ENCODE results near the gene CCNDBP1.
A peak's percentile ranks its signal among the peaks of the same experiment; 100 is the strongest.
"Not testable (repeated sequence)": the region's sequence is repeated elsewhere in the genome, so short reads cannot be mapped to it uniquely, and the experiment has no call there.

CCNDBP1 gene, protein sequence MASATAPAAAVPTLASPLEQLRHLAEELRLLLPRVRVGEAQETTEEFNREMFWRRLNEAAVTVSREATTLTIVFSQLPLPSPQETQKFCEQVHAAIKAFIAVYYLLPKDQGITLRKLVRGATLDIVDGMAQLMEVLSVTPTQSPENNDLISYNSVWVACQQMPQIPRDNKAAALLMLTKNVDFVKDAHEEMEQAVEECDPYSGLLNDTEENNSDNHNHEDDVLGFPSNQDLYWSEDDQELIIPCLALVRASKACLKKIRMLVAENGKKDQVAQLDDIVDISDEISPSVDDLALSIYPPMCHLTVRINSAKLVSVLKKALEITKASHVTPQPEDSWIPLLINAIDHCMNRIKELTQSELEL

DNA sequence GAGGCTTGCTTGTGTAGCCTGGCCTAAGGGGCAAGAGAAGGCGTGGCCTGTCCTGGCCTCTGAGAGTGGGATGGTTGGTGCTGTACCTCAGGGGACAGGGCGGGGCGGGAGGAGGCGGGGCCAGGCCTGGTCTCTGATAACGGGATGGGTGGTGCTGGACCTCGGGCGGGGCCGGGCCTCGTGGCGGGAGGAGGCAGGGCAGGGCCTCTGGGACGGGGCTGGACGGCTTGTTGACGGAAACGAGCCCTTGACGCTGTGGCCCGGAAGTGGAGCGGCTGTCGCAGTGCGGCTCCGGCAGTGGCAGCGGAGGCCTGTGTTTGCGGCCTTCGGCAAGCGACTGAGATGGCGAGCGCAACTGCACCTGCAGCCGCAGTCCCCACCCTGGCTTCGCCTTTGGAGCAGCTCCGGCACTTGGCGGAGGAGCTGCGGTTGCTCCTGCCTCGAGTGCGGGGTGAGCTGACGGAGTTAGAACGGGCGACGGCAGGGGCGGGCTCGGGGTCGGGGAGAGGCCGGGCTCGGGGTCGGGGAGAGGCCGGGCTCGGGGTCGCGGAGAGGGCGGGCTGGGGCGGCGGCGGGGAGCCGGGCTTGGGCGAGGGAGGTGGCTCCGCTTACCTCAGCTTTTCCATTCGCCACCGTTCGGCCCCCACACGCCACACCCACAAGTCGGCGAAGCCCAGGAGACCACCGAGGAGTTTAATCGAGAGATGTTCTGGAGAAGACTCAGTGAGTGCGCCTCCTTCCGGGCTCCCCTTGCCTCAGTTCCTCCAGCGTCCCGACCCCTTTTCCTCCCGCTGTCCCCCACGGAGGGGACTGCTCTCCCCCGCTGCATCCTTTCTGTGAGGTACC is at the start of gene CCNDBP1:
Gene CCNDBP1 (plus strand): TSS at position 247 of the 846 bp plus-strand sequence. CDS start 96 bp downstream, at position 343.
- DNase-seq: peak; percentile 74

DNA sequence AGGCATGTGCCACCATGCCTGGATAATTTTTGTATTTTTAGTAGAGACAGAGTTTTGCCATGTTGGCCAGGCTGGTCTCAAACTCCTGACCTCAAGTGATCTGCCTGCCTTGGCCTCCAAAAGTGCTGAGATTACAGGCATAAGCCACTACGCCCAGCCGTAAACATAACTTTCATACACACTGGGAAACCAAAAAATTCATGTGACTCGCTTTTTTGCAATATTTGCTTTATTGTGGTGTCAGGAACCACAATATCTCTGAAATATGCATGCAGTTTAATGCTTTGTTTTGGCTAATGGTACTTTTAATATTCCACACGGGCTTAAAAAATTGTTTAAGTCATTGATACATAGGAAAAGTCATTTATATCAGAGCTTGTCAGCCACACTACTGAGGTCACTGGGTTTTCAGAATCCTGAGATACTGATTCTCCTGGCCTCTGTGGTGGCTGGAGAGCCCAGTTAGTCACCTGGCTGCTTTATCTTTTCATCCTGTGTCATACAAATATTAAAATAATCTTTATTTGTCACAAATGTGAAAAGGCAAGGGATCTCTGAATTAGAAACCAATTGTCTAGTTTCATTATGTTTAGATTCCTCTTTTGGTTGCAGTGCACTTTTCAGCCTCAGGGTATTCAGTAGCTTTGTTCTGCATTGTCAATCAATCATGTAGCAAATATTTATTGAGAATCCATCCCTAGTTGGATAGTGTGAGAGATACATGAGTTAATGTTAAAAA is 41.8 kb upstream of the CCNDBP1 start:
- DNase-seq: no peak

DNA sequence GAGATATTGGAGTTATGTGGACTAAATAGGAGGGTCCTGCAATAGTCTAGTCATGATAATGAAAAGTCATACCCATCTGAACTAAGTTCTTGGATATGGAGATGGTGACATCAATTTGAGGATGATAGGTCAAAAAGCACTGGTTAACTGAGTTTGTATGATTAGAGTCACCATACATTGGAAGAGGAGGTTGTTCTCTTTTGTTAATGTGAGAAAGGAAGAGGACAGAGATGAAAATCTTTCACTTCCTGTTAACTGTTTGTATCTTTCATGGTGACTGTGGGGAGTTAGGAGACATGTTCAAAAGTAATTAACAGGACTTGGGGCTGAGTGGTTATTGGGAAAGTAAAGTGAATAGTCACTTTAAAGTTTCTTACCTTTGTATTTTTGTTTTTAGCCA is 40.7 kb upstream of the CCNDBP1 start:
- no peak for DNase-seq

DNA sequence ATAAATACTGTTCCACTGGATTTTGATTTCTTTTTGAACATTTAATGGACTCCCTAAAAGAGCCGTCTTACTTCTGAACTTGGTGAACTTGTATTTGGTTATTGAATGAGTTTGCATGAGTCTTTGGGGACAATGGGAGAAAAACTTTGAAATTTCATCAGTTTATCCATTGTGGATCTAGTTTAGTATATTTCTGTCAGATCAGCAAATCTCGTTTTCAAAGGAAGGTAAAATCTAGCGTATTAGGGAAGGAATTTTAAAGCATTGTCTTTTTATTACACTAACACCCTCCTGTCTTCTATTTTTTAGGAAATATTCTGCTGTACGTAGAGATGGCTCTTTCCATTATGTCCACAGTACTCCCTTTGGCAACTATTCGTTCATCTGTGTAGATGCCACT is 39.0 kb upstream of the CCNDBP1 start:
- DNase-seq: no peak

DNA sequence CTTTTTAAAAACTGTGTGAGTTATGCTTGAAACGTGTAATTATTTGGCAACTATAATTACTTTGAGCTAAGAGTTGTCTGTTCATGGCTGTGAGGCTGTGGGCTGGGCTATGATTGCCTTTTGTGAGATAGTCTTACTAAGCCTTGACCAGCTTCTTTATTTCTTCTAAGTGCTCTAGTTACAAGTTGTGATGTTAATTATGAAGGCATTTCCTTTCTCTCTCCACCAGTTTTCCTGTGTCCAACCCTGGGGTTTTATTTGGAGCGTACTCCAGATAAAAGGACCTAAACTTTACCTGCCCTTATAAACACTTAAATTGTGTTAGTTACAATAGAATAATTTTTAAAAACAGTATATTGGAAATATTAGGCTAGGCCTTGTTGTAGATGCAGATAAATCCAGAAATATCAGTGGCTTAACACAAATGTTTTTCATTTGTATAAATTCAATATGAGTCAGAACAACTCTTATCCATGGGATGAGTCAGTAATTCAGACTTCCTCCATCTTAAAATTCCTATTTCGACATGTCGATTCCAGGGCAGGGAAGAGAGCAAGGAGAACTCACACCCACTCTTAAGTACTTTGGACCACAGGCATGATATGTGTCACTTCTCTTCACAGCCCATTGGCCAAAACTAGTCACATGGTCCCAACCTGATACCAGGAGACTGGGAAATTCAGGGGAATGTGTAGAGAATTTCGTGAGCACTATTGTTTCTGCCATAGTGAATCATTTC is 34.8 kb upstream of the CCNDBP1 start:
- DNase-seq: peak; percentile 17

DNA sequence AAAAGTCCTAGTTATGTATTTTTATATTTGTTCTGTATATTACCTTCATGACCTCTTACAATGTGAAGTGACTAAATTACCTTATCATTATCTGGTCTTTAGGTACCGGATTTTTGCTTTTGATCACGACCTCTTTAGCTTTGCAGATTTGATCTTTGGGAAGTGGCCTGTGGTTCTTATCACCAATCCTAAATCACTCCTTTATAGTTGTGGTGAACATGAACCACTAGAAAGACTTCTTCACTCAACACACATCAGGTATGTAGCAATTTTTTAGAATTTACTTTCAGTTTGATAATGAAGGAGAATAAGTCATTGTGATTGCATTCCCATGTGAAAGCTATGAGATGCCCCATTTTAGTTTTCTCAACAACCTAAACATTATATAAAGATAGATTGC is 33.5 kb upstream of the CCNDBP1 start:
- no peak for DNase-seq

DNA sequence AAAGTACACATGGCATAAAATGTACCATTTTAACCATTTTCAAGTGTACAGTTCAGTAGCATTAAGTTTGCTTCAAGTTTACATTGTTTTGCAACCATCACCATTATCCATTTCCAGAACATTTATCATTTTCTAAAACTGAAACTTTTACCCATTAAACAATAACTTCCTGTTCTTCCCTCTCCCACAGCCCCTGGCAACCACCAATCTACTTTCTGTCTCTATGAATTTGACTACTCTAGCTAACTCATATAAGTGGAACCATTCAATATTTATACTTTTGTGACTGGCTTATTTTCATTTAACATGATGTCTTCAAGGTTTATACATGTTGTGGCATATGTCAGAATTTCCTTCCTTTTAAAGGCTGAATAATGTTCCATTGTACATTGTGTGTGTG is 31.9 kb upstream of the CCNDBP1 start:
- DNase-seq: no peak

DNA sequence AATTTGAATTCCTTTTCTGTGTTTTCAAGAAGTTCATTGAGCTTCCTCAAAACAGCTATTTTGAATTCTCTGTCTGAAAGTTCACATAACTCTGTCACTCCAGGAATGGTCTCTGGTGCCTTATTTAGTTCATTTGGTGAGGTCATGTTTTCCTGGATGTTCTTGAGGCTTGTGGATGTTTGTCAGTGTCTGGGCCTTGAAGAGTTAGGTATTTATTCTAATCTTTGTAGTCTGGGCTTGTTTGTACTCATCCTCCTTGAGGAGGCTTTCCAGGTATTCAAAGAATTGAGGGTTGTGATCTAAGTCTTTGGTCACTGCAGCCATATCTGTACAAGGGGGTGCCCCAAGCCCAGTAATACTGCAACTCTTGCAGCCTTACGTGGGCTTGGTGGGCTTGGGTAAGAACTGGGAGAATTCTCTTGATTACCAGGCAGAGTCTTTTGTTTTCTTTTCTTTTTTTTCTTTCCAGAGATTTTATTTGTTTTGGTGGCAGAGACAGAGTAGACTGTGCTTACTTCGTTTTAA is 19.3 kb upstream of the CCNDBP1 start:
- no peak for DNase-seq

DNA sequence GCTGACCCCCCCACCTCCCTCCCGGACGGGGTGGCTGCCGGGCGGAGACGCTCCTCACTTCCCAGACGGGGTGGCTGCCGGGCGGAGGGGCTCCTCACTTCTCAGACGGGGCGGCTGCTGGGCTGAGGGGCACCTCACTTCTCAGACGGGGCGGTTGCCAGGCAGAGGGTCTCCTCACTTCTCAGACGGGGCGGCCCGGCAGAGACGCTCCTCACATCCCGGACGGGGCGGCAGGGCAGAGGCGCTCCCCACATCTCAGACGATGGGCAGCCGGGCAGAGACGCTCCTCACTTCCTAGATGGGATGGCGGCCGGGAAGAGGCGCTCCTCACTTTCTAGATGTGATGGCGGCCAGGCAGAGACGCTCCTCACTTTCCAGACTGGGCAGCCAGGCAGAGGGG is 17.9 kb upstream of the CCNDBP1 start:
- DNase-seq: not testable (repeated sequence)

DNA sequence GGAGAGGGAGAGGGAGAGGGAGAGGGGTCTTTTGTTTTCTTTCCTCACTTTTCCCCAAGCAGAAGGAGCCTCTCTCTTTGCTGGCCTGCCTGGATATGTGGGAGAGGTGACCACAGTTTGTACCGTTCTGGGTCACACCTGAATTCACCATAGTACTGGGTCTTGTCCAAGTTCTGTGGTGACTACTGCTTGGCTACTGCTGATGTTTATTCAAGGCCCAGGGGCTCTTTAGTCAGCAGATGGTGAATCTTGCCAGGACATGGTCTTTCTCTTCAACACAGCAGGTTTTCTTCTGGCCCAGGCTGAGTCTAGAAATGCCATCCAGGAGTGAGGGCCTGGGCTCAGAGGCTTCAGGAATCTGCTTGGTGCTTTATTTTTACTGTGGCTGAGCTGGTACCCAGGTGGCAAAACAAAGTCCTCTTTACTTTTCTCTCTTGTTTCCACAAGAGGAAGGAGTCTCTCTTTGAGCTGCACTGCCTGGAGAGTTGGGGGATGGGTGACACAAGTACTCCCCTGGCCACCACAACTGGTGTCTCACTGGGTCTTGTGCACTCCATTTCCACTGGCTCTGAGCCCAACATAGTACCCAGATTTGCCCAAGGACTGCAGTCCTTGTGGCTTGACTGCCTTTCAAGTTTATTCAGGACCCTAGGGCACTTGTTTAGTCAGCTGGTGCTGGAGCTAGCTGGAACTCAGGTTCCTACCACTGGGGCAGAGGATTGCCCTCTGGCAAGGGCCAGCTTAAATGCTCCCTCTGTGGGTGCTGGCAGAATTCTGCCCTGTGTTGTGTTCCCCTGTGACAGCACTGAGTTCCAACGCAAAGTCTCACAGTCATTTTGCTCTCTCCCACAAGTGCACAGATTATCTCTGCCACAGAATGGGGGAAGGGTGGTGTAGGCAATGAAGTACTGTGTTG is 16.8 kb upstream of the CCNDBP1 start:
- DNase-seq: peak; percentile 8

DNA sequence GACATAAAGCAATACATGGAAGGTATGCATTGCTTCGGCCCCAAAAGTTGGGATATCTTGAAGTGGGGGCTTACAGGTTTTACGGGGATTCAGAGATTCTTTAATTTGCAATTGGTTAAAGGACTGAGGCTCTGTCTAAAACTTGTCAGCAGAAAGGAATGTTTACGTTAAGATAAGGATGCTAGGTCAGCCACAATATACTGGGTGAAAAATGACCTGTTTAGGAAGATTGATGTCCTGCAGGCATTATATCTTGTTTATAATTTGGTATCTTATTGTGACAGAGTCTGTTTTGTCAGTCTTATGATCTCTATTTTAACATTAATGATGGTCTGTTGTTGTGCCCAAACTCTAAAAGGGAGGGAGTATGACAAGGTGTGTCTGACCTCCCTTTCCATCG is 15.3 kb upstream of the CCNDBP1 start:
- no peak for DNase-seq

DNA sequence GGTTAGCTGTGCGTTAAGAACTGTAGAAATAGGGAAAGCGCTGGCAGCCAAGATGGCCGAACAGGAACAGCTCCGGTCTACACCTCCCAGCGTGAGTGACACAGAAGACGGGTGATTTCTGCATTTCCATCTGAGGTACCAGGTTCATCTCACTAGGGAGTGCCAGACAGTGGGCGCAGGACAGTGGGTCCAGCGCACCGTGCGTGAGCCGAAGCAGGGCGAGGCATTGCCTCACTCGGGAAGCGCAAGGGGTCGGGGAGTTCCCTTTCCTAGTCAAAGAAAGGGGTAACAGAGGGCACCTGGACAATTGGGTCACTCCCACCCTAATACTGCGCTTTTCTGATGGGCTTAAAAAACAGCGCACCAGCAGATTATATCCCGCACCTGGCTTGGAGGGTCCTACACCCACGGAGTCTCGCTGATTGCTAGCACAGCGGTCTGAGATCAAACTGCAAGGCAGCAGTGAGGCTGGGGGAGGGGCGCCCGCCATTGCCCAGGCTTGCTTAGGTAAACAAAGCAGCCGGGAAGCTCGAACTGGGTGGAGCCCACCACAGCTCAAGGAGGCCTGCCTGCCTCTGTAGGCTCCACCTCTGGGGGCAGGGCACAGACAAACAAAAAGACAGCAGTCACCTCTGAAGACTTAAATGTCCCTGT is 9.4 kb upstream of the CCNDBP1 start:
- not testable (repeated sequence) for DNase-seq

DNA sequence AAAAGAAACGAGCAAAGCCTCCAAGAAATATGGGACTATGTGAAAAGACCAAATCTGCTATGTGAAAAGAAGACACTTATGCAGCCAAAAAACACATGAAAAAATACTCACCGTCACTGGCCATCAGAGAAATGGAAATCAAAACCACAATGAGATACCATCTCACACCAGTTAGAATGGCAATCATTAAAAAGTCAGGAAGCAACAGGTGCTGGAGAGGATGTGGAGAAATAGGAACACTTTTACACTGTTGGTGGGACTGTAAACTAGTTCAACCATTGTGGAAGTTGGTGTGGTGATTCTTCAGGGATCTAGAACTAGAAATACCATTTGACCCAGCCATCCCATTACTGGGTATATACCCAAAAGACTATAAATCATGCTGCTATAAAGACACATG is 8.1 kb upstream of the CCNDBP1 start:
- not testable (repeated sequence) for DNase-seq

DNA sequence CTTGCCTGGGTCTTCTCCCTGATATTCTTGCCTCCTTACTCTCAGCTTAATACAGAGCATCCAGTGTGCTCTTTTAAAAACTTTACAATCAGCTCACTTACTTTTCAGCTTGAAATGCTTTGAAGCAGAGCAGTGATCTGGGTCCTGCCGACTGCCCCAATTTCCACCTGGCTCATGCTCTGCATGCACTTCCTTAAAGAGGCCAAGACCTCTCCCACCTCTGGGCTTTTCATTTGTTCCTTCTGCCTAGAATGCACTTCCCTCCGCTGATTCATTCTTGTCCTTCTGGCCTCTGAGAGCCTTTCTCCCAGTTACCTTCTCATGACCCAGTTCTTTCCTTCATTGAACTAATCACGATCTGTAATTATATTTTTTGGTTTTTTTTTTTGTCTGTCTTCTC is 1.9 kb upstream of the CCNDBP1 start:
- no peak for DNase-seq

DNA sequence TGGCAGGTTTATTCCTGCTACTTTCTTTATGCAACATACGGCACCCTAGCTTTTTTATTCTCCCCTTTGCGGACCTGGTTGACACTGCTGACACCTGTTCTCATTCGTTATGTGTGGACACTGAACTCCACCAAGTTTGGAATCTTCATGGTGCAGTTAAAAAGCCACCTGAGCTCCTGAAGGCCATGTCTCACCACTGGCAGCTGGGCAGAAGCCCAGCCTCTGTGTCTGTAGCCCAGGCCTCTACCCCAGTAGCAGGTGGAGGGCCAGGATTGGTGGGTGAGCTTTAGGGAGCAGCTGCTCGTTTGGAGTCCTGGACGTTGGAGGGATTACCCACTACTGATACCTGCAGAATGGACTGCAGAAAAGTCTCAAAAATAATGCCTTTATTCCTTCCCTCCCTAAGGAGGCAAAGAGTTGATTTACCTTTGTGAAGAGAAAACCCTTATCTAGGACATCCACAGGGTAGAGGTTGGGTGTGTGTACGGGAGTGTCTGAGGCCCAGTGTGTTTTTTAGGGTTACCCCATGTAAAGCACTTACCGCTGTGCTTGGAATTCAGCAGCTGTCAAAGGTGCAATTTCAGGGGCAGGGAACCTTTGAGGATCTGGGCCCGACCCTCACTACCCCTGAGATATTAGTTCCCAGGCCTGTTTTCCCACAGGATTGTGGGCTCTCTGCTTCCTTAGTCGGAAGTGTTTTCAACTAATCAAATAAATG is 637 bp upstream of the CCNDBP1 start:
- DNase-seq: no peak

DNA sequence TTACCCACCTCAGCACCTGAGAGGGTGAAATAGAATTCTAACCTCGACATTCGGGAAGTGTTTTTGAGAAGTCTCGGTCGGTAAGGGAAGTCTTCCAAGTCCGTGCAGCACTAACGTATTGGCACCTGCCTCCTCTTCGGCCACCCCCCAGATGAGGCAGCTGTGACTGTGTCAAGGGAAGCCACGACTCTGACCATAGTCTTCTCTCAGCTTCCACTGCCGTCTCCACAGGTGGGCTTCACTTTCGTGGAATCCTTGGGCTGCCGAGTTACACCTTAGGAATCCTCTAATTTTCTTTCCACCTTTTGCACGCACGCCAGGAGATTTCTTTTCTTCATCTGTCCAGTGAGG is 775 bp downstream of the CCNDBP1 start:
- peak; percentile 26 for DNase-seq

DNA sequence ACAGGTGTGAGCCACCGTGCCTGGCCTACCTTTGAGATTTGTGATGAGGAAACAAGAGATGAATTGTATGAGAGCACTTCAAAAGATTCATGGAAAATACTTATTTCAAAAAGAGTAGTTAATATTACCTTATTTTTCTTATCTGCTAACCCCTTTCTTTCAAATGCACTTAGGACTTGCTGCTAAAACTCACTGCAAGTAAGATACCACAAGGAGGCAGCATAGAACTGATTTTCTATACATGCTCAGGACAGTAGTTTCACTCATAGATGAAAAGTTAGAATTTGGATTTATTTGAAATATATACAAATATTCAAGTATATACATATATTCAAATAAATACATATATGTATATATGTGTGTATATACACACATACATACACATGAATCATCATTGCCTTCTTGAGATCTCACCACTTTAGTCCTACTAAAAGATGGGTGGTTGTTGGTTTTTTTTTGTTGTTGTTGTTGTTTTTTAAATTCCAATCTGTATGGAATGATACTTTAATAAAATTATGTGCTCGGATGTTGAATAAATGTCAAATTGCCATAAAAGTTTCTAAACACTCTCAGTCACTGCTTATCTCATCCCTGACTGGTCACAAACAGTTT is 2.4 kb downstream of the CCNDBP1 start:
- DNase-seq: peak; percentile 43

DNA sequence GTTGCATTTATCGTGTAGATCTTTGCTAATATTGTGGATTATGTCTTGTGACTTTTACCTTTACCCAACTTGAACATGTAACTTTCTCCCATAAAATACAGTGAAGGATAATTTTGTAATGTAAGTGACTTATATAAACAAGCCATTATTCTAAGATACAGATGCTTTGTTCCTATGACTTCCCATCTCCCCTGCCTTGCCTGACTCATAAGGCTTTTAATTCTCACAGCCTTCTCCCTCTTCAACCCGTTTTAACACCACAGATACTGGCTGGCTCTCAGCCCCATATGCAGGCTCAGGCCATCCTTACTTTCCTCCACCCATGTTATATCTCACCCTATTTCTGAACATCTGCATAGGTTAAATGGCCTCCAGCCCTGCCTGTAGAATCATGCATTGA is 4.1 kb downstream of the CCNDBP1 start:
- no peak for DNase-seq

DNA sequence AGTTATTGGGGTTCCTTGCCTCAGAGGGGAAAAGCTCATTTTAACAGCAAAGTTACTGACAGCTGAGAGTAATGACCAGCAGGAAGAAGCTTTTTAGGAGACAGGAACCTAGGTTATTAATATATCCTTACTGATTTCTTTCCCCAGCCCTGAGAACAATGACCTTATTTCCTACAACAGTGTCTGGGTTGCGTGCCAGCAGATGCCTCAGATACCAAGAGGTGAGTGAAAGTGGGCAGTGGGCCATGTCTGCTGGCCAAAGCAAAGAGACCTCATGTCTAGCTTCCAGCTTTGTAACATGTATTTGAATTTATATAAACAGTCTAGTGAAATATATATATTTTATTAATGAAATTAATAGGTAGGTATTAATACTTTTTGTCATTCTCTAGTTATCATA is 5.0 kb downstream of the CCNDBP1 start:
- DNase-seq: no peak

DNA sequence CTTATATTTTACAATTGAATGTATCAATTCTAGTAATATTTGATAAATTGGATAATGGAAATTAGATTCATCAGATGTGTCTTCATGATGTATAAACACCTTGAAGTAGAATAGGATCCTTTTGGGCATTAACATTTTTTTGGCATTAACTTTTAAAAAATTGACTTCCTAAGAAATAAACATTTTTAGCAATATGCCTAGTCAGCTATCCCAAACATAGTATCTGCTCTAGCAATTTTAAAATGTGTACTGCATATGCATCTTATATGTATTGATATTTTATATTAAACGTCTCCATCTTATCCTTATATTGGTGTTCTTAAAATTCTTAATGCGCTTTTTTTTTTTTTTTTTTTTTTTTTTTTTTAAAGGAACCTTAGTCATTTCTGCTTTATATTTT is 8.5 kb downstream of the CCNDBP1 start:
- no peak for DNase-seq

Data from kidney glomerular epithelial cell (primary cell).